ENCODE measurements around the gene UGT1A8. TPM values are rescaled to one million over a fixed set of nuclear protein-coding genes. Genes with fewer than 3 reads are reported as not detected.

UGT1A8 gene
- total RNA-seq, 1 donor from 2014 or later = not detected

- intact Hi-C loops (cut with micrococcal nuclease) = no loop called here
- Histone ChIP-seq H3K4me1 (no peaks in the 10 kb centered on the region), H3K36me3 (no peaks in the 10 kb centered on the region), H3K4me3 (no peak overlapping the region), H3K27me3 (ENCODE audit: low read depth) (peaks cover 25% of the 10 kb centered on the region), H3K27ac (replicated peaks) (no peak overlapping the region), H3K9me3 (replicated peaks) (no peaks in the 10 kb centered on the region)
- DNase-seq = no peak
- no peak for TF ChIP-seq CTCF (IDR thresholded peaks at IDR 0.05; ENCODE audit: borderline replicate concordance)
Observed at GRCh38 chr2:233795735-233796171, 178.3 kb downstream of the UGT1A8 start.

- intact Hi-C loops (cut with micrococcal nuclease) = no loop called here
- no peak for DNase-seq
- no peaks in the 10 kb centered on the region for H3K36me3 ChIP-seq
- H3K27ac ChIP-seq (replicated peaks) = no peak overlapping the region
- H3K4me1 ChIP-seq = no peaks in the 10 kb centered on the region
- H3K4me3 ChIP-seq = no peak overlapping the region
- H3K27me3 ChIP-seq (ENCODE audit: low read depth) = peaks cover 25% of the 10 kb centered on the region
- no peaks in the 10 kb centered on the region for H3K9me3 ChIP-seq (replicated peaks)
- TF ChIP-seq CTCF (IDR thresholded peaks at IDR 0.05; ENCODE audit: borderline replicate concordance) = no peak
Observed at GRCh38 chr2:233796254-233796653, 178.8 kb downstream of the UGT1A8 start.

GRCh38 chr2:233798335-233799086 lies 181.1 kb downstream of the UGT1A8 start:
- Histone ChIP-seq H3K36me3 (no peaks in the 10 kb centered on the region), H3K4me3 (no peak overlapping the region), H3K27ac (replicated peaks) (no peak overlapping the region), H3K4me1 (no peaks in the 10 kb centered on the region), H3K27me3 (ENCODE audit: low read depth) (peaks cover 32% of the 10 kb centered on the region), H3K9me3 (replicated peaks) (no peaks in the 10 kb centered on the region)
- no peak for TF ChIP-seq CTCF (IDR thresholded peaks at IDR 0.05; ENCODE audit: borderline replicate concordance)
- DNase-seq = no peak
- intact Hi-C loops (cut with micrococcal nuclease) = no loop called here

DNA sequence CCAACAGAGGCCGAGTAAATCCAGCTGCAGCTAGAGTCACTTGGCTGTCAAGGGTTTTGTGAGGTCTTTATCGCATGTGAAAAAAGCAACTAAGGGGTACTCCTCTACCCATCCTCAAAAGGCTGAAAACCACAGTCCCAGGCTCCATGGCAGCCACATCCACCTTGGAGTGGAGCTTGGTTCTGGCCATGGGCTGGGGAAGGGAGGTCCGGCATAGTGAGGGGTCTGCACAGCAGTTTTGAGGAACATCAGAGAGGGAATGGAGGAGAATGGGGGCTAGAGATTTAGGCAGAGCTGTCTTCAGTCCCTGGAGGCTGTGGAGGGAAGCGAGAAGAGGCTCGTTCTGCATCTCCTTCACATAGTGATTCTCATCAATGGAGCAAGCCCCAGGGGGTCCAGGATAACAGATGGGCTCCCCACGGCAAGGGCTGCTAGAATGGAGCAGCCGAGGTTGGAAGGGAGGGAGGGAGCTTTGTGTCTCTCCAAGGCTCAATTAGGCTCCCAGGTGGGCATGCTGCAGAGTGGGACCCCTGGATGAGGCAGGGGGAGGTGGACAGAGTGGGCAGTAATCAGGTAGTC lies 181.7 kb downstream of the UGT1A8 start:
- Histone ChIP-seq H3K27me3 (ENCODE audit: low read depth) (peaks cover 35% of the 10 kb centered on the region), H3K4me1 (no peaks in the 10 kb centered on the region), H3K27ac (replicated peaks) (no peak overlapping the region), H3K36me3 (no peaks in the 10 kb centered on the region), H3K4me3 (no peak overlapping the region), H3K9me3 (replicated peaks) (no peaks in the 10 kb centered on the region)
- intact Hi-C loops (cut with micrococcal nuclease) = no loop called here
- TF ChIP-seq CTCF (IDR thresholded peaks at IDR 0.05; ENCODE audit: borderline replicate concordance) = no peak
- no peak for DNase-seq

DNA sequence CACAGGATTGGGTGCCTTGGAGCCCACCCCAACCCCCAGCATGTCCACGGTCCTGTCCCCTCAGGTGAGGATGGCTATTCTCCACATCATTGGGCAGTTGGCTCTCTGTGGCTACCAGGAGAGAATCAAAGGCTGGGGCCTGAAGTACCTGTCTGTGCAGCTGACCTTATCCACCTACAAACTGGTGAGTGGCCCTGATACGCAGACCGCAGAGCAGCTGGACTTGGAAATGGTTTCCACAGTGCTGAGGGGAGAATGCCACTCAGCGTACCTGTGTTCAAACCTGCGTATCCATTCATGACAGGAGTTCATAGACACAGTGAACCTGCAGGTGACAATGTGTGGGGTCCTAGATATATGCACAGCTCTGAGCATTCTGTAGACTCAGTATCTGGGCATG lies 182.3 kb downstream of the UGT1A8 start:
- H3K36me3 ChIP-seq = no peaks in the 10 kb centered on the region
- H3K4me1 ChIP-seq = no peaks in the 10 kb centered on the region
- H3K9me3 ChIP-seq (replicated peaks) = no peaks in the 10 kb centered on the region
- no peak for TF ChIP-seq CTCF (IDR thresholded peaks at IDR 0.05; ENCODE audit: borderline replicate concordance)
- DNase-seq = no peak
- H3K4me3 ChIP-seq = no peak overlapping the region
- H3K27ac ChIP-seq (replicated peaks) = no peak overlapping the region
- intact Hi-C loops (cut with micrococcal nuclease) = no loop called here
- H3K27me3 ChIP-seq (ENCODE audit: low read depth) = peaks cover 35% of the 10 kb centered on the region
